ENCODE results near the gene CLPSL2.

CLPSL2 gene

DNA sequence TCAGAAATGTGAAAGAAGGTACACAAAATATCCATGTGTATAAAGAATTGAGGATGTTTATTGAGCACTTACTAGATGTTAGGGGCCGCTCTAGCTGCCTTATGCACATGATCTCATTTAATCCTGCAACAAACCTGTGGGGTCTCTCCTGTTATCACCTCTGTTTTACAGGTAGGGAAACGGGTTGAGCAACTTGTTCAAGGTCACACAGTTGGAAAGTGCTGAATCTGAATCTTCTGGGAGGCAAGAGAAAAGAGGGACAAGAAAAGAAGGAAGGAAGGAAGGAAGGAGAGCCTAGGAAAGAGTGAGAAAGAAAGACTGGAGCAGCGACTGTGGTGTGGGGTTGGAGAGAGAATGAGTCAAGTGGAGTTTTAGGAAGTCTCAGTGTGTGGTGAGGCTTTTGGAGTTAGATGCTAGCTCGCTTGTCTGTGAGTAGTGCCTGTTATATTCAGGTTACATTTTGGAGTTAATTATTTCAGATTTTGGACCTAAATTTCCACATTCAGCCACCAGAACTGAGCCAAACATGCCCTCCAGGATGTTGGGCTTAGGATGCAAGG lies 12.1 kb downstream of the CLPSL2 start:
- DNase-seq: no peak

DNA sequence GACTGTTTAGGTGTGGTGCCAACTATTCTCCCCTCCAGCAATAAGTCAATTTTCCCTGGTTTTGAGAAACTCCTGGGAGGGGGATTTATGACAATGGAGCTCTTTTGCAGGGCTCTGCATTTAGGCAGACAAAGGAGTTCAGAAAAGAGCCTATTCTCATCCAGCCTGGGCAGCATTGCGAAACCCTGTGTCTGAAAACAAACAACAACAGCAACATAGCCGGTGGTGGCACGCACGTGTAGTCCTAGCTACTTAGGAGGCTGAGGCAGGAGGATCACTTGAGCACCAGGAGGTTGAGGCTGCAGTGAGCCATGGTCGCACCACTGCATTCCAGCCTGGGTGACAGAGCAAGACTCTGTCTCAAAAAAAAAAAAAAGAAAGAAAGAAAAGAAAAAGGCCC lies 14.3 kb downstream of the CLPSL2 start:
- no peak for DNase-seq

DNA sequence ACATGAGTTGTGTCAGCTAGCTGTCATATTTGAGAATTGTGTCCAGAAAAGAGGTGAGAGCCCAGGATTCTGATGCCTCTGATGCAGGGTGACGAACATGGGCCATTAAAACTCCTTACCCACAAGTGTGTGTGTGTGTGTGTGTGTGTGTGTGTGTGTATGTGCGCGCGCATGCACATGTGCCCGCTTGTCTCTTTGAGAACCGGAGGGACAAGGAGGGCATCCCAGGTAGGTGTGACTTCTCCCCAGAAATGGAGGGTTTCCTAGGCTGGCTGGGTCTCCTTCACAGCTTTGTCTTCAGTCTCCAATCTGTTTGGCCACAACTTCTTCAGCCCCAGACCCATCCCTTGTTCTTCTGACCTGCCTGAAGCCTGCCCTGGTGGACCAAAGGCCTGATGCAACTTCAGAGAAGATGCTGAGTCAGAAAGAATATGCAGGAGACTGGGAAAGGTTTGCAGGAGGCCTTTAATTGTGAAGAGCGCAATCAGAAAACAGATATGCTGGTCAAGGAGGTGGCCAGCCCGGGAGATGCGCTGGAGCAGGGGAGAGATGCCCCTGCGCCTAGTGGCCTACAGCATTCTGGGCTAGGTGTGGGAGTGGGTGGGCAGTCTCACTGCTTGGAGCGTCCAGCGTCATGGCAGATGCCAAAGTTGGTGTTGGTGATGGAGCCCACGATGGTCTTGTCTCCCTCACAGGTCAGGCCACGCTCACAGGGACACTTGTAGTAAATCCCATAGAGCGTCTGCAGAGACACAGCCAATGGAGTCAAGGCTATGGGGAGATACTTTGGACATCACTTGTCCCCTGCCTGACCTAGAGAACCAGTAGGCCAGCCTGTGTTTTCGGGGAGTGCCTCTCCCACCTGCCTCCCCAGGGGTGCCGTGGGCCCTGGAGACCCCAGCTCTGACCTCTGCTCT lies 18.4 kb downstream of the CLPSL2 start:
- DNase-seq: no peak

DNA sequence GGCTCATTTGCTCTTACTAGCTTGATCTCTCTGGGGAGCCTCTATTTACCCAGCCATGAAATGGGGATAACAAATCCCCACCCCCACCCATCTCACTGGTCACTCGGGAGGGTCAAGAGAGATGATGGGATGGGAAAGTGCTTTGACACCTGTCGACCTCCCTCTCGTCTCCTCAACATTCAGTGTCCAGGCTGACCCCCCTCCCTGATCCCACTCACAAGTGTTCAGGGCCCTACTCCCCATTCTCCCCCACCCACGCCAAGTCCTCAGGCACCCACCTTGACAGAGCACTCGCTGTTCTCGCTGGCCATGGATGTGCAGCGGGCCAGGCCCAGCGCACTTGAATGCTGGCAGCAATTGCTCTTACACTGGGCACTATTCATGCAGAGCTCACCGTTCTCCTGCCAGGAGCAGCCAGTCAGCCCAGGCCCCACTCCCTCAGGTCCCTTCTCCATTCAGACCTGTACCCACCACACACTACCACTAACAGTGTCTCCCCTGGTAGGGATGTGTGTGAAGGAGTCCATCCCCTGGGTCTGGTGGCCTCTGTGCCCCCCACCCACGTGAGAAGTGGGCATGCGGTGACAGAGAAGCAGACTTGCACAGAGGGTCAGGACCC lies 19.2 kb downstream of the CLPSL2 start:
- no peak for DNase-seq

DNA sequence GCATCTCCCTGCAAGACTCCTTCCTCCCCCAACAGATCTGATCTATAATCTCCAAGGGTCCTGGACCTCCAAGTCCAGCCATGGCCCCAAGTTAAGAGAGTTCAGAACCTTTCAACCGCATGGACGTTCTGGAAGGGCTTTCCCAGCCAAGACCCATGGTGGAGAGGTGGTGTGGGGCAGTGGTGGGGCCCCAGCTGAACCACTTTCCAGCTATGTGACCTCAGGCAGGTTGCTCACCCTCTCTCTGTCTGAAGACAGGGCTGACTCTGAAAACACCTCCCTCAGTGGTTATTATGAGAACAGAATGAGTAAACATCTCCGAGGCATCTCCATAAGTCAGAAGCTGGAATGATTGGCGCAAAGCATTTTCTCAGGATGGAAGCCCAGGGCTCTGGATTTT lies 19.8 kb downstream of the CLPSL2 start:
- no peak for DNase-seq

DNA sequence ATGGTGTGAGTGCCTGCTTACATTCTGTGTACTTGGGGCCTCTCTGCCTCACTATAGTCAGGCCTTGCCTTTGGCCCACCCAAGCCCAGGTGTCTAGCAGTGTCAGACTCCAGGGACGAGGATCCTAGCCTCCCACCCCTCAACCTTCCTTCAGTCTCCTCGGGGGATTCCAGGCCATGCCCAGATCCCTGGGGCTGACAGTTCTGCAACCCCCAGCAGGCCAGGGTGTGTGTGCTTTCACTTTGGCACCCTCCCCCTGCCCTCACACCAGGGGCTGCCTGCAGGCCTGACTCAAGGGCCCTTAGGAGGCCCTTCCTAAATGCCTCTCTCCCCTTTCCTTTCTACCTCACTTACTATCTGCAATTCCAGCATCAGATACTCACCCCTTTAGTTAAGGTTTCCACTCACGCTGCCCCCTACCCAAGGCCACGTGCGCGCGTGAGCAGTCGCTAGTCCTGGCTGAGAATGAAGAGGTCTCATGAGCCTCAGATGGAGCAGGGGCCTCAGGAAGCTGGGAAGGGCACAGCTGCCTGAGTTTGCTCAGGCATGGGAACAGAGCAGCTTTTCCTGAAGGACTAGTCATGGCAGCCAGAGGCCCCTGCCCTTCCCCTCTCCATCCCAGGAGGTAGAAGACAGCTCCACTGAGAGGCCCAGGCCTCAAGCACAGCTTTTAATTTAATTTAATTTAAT lies 21.6 kb downstream of the CLPSL2 start:
- no peak for DNase-seq

DNA sequence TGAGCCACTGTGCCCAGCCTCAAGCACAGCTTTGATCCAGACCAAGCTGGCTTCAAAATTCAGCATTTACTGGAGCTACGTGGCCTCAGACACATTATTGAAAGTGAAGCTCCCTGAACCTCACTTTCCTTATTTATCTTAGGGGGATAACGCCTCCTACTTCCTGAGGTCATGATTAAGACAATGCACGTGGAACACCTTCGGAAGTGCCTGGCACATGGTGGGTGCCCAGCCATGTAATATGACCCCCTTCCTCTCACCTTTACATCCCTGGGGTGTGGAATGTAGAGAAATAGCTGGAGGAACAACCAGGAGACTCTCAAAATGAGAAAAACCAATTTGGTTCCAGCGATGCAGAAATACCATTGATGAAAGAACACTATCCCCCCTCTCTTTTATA lies 22.3 kb downstream of the CLPSL2 start:
- no peak for DNase-seq

DNA sequence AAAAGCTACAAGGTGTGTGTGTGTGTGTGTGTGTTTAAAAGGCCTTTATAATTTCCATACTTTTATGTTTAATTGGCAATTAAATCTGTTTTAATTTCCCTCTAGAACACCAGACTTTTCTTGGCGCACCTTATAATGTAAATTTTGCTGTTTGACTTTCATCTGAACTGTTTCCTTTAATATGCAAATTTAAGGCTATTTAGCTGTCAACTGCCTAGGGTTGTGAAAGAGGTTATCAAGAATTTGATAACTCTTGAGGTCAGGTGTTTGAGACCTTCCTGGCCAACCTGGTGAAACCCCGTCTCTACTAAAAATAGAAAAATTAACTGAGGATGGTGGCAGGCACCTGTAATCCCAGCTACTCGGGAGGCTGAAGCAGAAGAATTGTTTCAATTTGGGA lies 24.8 kb downstream of the CLPSL2 start:
- DNase-seq: no peak

DNA sequence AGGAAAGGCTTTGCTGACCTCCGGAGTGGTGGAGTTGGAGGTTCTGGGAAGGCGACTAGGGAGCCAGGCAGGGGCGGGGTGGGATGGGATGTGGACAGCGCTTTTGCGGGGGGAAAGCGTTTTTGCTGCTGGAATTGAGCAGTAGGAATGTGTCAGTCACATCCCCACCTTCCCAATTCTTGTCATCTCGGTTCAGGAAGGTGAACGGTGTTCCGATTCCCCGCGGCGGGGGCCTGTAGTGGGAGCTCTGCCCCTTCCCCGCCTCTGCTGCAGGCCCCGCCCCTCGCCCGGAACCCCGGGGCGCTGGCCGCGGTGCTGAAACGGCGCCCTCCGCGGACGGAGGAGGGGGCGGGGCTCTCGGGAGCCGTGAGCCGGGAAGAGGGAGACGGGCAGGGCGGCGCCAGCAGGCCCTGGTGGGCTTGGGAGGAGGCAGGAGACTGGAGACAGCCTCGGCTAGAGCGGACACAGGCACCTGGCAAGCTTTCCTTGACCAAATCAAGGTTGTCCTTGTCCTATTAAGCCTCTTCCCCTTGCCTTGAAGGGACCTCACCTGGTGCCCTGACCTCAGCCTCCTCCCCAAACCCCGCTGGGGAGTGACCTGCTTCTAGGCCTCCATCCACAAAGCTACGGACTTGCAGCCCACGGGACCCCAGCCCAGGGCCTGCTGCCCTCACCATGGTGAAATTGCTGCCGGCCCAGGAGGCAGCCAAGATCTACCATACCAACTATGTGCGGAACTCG lies 28.8 kb downstream of the CLPSL2 start, which contains the start of gene LHFPL5:
TSS of gene LHFPL5 (plus strand) at position 357 of the 741 bp plus-strand sequence. CDS start at position 676, 319 bp downstream.
- no peak for DNase-seq

DNA sequence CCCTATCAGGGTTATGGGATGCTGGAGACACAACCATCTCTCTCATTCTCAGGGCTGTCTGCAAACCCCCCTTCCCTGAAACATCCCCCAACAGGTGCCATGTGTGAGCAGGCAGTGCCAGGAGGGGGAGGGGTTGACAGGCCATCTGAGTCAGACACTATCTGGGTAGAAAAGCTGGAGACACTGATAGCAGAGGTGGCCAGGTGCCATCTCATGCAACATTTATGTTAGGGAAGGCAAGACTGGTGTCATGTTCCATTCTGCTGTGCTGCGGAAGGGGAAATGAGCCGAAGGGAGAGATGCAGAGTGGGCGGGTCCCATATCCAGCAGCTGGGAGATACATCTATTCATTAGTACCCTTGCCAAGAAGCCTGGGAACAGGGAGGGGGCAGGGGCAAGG lies 32.3 kb downstream of the CLPSL2 start:
- no peak for DNase-seq

DNA sequence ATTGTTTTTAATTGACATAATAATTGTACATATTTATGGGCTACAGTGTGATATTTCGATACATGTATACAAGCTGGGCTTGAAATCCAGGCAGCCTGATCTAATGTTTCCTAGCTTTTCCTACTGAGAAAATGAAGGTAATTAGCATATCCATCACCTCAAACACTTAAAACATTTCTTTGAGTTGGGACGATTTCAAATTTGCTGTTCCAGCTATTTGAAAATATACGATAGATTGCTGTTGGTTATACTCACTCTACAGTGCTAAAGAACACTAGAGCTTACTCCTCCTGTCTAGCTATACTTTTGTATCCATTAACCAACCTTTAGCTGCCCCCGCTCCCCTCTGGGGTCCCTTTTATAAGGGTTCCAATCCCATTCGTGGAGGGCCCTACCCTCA lies 33.4 kb downstream of the CLPSL2 start:
- no peak for DNase-seq

DNA sequence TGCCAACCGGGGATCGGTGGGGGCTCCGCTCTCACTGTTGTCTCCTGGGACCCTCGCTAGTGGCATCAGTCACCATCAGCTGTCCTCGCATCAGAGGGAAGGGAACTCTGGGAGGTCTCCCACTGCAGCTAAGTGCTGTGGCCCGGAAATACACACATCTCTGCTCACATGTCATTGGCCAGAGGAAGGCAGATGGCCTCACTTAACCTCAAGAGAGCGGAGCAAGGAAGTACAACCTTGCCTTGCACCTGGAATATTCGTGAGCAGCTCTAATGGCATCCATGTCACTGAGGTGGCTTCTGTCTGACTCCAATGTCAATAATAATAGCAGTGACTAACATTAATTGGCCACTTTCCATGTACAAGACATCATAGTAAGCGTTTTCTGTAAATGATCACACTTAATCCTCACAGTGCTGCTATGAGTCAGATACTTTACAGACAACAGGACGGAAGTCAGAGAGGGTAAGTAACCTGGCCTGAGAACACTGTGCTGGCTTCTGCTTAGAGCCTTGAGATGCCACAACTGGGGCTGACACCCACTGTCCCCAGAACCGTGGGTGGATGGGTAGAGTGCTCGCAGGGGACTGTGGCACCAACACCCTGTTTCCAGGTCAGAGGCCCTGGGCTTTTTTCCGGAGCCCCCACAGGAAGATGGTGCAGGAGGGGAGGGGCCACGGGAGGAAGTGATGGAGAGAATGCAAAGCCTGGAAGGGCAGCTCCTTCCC lies 34.7 kb downstream of the CLPSL2 start:
- no peak for DNase-seq

DNA sequence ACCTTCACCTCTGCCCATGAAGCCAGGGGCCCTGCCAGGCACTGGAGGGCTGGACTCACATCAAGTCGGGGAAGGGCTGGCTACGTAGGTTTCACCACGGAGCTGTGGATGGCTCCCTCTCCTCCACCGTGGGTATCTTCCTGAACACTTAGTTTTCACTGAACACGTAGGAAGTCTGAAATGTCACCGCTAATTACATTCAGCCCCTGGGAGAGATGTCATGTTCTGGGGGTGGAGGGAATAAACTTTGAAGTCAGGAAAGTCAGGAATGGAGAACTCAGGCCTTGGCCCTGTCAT lies 35.2 kb downstream of the CLPSL2 start:
- no peak for DNase-seq

DNA sequence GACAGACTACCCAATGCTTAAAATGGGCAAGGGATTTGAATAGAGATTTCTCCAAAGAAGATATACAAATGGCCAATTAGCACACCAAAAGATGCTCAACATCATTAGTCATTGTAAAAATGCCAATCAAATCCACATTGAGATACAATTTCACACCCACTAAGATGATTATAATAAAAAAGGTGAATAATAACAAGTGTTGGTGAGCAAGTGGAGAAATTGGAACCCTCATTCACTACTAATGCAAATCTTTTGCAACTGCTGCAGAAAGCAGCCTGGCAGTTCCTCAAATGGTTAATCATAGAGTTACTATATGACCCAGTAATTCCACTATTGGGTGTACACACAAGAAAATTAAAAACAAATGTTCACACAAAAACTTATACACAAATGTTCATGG lies 41.1 kb downstream of the CLPSL2 start:
- no peak for DNase-seq

DNA sequence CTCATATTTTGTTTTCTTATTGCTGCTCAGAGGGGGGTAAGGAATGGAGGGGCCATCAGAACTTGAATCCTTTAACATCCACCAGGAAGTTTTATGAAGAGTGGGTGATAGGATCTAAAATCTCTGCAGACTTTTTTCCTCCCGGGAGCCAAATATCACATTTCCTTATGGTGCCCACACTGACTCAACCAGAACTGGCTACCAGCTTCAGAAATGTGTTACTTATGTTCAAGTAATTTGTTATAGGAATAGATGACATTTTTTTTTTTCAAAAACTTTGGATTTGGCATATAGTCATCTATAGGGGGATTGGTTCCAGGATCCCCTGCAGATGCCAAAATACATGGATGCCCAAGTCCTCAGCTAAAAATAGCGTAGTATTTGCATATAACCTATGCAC lies 47.2 kb downstream of the CLPSL2 start:
- no peak for DNase-seq

DNA sequence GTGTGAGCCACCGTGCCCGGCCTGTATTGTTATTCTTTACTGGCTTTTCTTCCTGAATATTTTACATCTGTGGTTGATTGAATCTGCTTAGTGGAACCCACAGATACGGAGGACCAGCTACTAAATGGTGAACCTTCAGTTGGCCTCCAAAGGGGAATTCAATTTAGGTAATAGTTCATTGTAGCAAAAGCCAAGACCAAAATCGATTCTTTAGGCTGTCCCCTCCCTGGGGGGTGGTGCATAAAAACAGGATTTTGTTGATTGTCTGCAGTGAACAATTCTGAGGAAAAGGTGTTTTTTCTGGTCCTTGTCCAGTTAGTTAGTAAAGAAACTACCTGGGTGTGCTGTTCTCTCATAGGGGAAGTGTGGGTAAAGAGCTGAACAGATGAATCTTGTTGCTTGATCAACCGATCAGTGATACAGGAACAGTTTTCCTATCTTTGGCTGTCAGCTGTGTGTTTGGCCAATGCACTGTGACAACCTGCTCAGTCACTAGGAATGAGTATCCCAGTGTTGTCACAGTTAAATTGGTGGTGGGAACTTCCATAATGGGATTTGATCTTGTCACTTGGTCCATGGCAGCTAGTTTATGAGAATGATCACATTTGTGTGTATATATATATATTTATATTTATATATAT lies 48.3 kb downstream of the CLPSL2 start:
- DNase-seq: no peak
